ENCODE measurements around the gene INSC.

INSC gene

GRCh38 chr11:15199693-15200092, 85.0 kb downstream of the INSC start:
- no peaks in the 10 kb centered on the region for H3K27me3 Mint-ChIP-seq
- no peaks in the 10 kb centered on the region for H3K36me3 Mint-ChIP-seq
- H3K27ac Mint-ChIP-seq = no peak overlapping the region
- no peaks in the 10 kb centered on the region for H3K9me3 Mint-ChIP-seq (ENCODE audit: low read depth)
- no peak overlapping the region for H3K4me3 Mint-ChIP-seq
- H3K4me1 Mint-ChIP-seq (ENCODE audit: low read depth) = no peaks in the 10 kb centered on the region

DNA sequence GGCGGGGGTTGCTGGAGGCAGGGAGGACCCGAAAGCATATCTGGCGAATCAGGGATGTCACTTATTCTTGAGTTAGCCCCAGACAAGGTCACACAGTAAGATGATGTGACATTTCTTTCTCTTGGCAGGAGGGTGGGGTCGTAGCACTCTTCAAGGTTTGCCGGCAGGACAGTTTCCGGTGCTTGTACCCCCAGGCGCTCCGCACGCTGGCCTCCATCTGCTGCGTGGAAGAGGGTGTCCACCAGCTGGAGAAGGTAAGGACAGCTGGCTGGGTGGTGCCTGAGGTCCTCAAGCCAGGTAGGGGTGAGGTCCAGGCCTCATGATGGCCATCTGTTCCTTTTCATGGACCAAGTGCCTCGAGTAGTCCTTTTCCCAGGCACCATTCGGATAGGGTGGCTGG, 86.0 kb downstream of the INSC start:
- Mint-ChIP-seq H3K27ac (no peak overlapping the region), H3K27me3 (no peaks in the 10 kb centered on the region), H3K4me3 (no peak overlapping the region), H3K9me3 (ENCODE audit: low read depth) (no peaks in the 10 kb centered on the region), H3K4me1 (ENCODE audit: low read depth) (no peaks in the 10 kb centered on the region), H3K36me3 (no peaks in the 10 kb centered on the region)

DNA sequence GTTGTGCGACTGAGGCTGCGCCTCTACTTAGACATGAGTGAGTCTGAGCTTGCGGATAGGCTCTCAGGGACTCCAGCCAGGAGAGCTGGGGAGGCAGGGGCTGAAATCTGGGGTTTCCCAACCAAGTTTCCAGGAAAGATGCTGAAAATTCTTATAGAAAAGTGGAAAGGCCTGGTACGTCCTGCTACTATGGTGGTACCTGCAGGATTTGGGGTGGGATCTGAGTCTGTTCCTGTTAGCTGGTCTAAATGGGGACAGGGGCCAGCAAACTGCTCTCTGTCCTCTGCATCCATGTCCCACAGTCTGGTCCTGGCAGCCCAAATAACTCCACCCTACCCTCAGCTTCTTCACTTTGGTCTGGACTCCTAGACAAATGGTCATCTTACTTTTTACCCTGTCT, 86.9 kb downstream of the INSC start:
- Mint-ChIP-seq H3K36me3 (no peaks in the 10 kb centered on the region), H3K4me3 (no peak overlapping the region), H3K4me1 (ENCODE audit: low read depth) (no peaks in the 10 kb centered on the region), H3K27me3 (no peaks in the 10 kb centered on the region), H3K9me3 (ENCODE audit: low read depth) (no peaks in the 10 kb centered on the region), H3K27ac (no peak overlapping the region)

- Mint-ChIP-seq H3K4me3 (no peak overlapping the region), H3K27me3 (peaks cover 2% of the 10 kb centered on the region)
These were observed 87.9 kb downstream of the INSC start for GRCh38 chr11:15202626-15203025.

DNA sequence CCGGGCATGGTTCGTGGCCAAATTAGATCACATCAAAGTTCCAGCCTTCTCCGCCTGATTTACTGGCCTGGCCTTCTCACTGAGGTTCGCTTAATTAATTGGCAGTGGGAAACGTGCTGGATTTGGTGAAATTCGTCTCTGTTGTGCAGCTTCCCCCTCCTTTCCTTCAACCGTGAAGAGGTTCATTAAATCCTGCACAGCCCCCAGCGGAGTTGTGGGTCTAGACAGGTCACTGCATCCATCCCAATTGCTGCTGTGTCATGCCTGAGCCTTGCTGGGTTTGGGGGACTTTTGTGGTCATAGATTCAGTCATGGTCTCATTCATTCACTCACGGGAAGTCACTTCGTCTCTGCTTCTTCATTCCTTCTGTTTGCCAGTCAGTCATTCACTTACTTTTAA, 90.0 kb downstream of the INSC start:
- Mint-ChIP-seq H3K4me3 (no peak overlapping the region), H3K4me1 (ENCODE audit: low read depth) (no peaks in the 10 kb centered on the region), H3K36me3 (no peaks in the 10 kb centered on the region), H3K9me3 (ENCODE audit: low read depth) (no peaks in the 10 kb centered on the region), H3K27me3 (peaks cover 2% of the 10 kb centered on the region), H3K27ac (no peak overlapping the region)

More at GRCh38 chr11:15202626-15203025, 87.9 kb downstream of the INSC start:
- H3K9me3 Mint-ChIP-seq (ENCODE audit: low read depth) = no peaks in the 10 kb centered on the region
- H3K36me3 Mint-ChIP-seq = no peaks in the 10 kb centered on the region
- no peaks in the 10 kb centered on the region for H3K4me1 Mint-ChIP-seq (ENCODE audit: low read depth)
- H3K27ac Mint-ChIP-seq = no peak overlapping the region

- Mint-ChIP-seq H3K27ac (no peak overlapping the region), H3K27me3 (peaks cover 3% of the 10 kb centered on the region)
These were observed 92.1 kb downstream of the INSC start for GRCh38 chr11:15206791-15207190.

GRCh38 chr11:15208378-15209222, 93.9 kb downstream of the INSC start:
- Mint-ChIP-seq H3K9me3 (ENCODE audit: low read depth) (no peaks in the 10 kb centered on the region), H3K27me3 (peaks cover 3% of the 10 kb centered on the region), H3K36me3 (no peaks in the 10 kb centered on the region), H3K27ac (no peak overlapping the region), H3K4me1 (ENCODE audit: low read depth) (no peaks in the 10 kb centered on the region), H3K4me3 (no peak overlapping the region)

More at GRCh38 chr11:15206791-15207190, 92.1 kb downstream of the INSC start:
- Mint-ChIP-seq H3K4me1 (ENCODE audit: low read depth) (no peaks in the 10 kb centered on the region), H3K36me3 (no peaks in the 10 kb centered on the region), H3K4me3 (no peak overlapping the region), H3K9me3 (ENCODE audit: low read depth) (no peaks in the 10 kb centered on the region)

DNA sequence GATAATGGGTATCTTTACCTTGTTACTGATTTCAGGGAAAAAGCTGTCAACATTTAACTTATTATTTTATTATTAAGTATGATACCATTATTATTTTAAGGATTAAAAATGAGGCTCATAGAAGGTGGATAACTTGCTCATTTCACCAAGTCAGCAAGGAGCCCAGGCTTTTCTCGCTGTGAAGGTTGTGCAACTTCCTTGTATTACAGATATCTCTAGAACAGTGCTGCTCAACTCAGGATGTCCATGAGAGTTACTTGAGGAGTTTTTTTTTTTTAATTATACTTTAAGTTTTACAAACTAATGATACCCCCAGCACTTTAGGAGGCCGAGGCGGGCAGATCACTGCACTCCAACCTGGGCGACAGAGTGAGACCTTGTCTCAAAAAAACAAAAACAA, 98.2 kb downstream of the INSC start:
- Mint-ChIP-seq H3K27ac (no peak overlapping the region), H3K4me1 (ENCODE audit: low read depth) (no peaks in the 10 kb centered on the region), H3K36me3 (no peaks in the 10 kb centered on the region), H3K4me3 (no peak overlapping the region), H3K27me3 (peaks cover 1% of the 10 kb centered on the region), H3K9me3 (ENCODE audit: low read depth) (no peaks in the 10 kb centered on the region)

- no peak overlapping the region for H3K4me3 Mint-ChIP-seq
- H3K4me1 Mint-ChIP-seq (ENCODE audit: low read depth) = no peaks in the 10 kb centered on the region
- no peaks in the 10 kb centered on the region for H3K9me3 Mint-ChIP-seq (ENCODE audit: low read depth)
- H3K27ac Mint-ChIP-seq = no peak overlapping the region
- peaks cover 1% of the 10 kb centered on the region for H3K27me3 Mint-ChIP-seq
- no peaks in the 10 kb centered on the region for H3K36me3 Mint-ChIP-seq
These were observed 98.9 kb downstream of the INSC start for GRCh38 chr11:15213471-15214231.

DNA sequence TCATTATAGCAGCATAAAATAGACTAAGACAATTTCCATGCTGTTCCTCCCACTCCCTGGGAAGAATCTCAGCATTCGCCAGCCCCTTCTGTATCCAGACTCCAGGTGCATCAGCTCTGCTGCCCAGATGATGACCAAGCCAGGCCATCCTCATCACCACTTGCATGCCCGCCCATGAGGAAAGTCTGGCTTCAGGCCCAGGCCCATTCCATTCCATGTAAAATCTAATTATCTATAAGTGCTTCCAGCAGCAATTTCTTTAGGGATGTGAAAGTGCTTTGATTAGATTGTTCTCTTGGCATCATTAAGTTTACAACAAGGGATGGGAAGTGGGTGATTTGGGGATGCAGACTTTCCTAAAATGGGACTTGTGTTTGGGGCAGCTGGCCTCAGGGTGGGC, 100.3 kb downstream of the INSC start:
- Mint-ChIP-seq H3K36me3 (no peaks in the 10 kb centered on the region), H3K4me1 (ENCODE audit: low read depth) (no peaks in the 10 kb centered on the region), H3K4me3 (no peak overlapping the region), H3K27ac (no peak overlapping the region), H3K9me3 (ENCODE audit: low read depth) (no peaks in the 10 kb centered on the region), H3K27me3 (peaks cover 1% of the 10 kb centered on the region)

DNA sequence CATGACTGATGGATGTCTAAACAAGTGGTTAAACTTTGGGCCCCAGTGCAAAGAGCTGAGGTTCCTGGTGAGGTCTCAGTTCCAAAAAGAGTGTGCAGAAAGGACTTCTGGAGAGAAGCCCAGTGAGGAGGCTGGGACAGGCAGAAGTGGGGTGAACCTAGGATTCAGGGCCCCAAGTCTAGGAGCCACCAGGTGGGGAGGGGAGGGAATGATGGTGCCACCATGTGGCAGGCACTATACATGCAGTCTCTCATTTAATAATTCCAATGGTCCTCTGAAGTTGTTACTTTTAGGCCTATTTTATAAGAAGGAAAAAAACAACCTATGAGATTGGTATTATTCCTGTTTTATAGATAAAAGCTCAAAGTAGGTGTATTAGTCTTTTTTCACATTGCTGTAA, 102.0 kb downstream of the INSC start:
- Mint-ChIP-seq H3K27ac (no peak overlapping the region), H3K4me3 (no peak overlapping the region), H3K9me3 (ENCODE audit: low read depth) (no peaks in the 10 kb centered on the region), H3K4me1 (ENCODE audit: low read depth) (no peaks in the 10 kb centered on the region), H3K27me3 (no peaks in the 10 kb centered on the region), H3K36me3 (no peaks in the 10 kb centered on the region)

DNA sequence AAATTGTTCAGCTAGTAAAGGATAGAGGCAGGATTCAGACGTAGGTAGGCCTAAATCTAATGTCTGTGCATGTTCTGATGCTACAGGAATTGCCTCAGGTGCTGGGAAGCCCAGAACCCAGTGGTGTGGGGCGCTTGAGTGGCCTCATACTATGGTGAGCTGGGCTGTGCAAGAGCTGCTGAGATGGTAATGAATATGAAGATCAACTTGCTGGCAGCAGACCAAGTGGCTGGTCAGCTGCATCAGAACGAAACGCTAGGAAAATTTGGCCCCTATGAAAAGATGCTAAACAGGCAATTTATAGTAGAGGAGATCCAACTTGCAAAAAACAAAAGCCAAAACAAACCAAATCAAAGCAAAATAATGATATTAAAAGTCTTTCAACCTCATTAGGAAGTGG, 102.7 kb downstream of the INSC start:
- no peaks in the 10 kb centered on the region for H3K4me1 Mint-ChIP-seq (ENCODE audit: low read depth)
- no peaks in the 10 kb centered on the region for H3K27me3 Mint-ChIP-seq
- no peaks in the 10 kb centered on the region for H3K36me3 Mint-ChIP-seq

DNA sequence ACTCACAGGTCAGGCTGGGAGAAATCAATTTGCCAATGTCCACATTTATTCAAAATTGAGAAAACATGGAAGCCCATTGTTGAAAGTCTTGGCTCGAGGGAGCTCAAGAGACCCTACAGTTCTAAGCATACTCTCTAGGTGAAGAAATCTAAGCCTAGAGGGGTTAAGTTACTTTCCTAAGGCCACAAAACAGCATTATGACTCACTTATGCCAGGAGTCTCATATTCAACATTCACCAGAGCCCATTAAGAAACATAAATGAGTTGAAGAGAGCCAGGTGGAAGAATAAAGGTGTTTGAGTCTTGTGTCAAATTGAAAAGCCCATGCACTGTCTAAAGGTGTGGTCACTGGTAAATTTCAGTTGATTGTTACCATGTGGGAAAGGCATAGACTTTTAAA, 108.1 kb downstream of the INSC start:
- H3K9me3 Mint-ChIP-seq (ENCODE audit: low read depth) = no peaks in the 10 kb centered on the region
- H3K36me3 Mint-ChIP-seq = no peaks in the 10 kb centered on the region
- no peak overlapping the region for H3K4me3 Mint-ChIP-seq
- H3K27me3 Mint-ChIP-seq = no peaks in the 10 kb centered on the region
- H3K27ac Mint-ChIP-seq = no peak overlapping the region
- no peaks in the 10 kb centered on the region for H3K4me1 Mint-ChIP-seq (ENCODE audit: low read depth)

More for the DNA sequence above, 102.7 kb downstream of the INSC start:
- Mint-ChIP-seq H3K9me3 (ENCODE audit: low read depth) (no peaks in the 10 kb centered on the region), H3K27ac (no peak overlapping the region), H3K4me3 (no peak overlapping the region)

GRCh38 chr11:15223318-15223717, 108.6 kb downstream of the INSC start:
- Mint-ChIP-seq H3K27me3 (no peaks in the 10 kb centered on the region), H3K9me3 (ENCODE audit: low read depth) (no peaks in the 10 kb centered on the region), H3K4me1 (ENCODE audit: low read depth) (no peaks in the 10 kb centered on the region), H3K36me3 (no peaks in the 10 kb centered on the region), H3K4me3 (no peak overlapping the region), H3K27ac (no peak overlapping the region)

DNA sequence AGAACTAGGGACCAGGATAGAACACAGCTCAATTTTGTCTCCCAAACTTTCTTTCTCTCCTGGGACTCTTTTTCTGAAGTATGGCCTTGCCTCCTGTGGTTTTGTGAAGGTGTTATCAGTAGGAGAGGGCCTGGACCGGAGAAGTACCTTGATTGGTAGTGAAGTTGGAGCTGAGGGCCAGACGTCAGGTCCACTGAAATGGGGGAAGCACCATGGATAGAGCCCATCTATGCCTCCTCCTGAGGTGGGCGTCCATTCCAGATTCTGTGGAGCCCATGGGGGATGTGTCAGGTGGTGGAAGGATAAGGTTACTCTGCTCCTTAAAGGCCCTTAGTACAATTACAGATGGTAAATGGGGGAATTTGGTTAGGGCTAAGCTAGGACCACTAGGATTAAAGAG, 109.7 kb downstream of the INSC start:
- Mint-ChIP-seq H3K4me3 (no peak overlapping the region), H3K4me1 (ENCODE audit: low read depth) (no peaks in the 10 kb centered on the region), H3K27ac (no peak overlapping the region), H3K36me3 (no peaks in the 10 kb centered on the region), H3K9me3 (ENCODE audit: low read depth) (no peaks in the 10 kb centered on the region), H3K27me3 (peaks cover 1% of the 10 kb centered on the region)

Data from activated naive CD8-positive, alpha-beta T cell (primary cell).